Bronchial epithelial cell (primary cell): Measurements from ENCODE around the gene ARHGEF12. TPM values are rescaled to one million over a fixed set of nuclear protein-coding genes. Genes with fewer than 3 reads are reported as not detected.

Source experiments
- DNase-seq: peaks from one replicate; pipeline ENCODE4 v3.0.0-alpha.2; 2010; ENCODE audit warnings: low read depth
- FAIRE-seq: peaks from 2 replicates; lab custom pipeline; 2011; peaks lifted over from hg19 to GRCh38; lab: Jason Lieb, UNC
- H3K27me3 ChIP-seq: 2 replicates; pipeline ENCODE4 v1.5.1; 2011; ENCODE audit warnings: low read length; ENCODE audit not compliant: control insufficient read depth, insufficient read depth
- H3K36me3 ChIP-seq: 2 replicates; pipeline ENCODE4 v1.5.1; 2011; ENCODE audit warnings: low read length; ENCODE audit not compliant: control insufficient read depth, insufficient read depth
- H3K4me3 ChIP-seq: 2 replicates; pipeline ENCODE4 v1.5.1; 2011; ENCODE audit warnings: mild to moderate bottlenecking, low read depth, low read length, control low read depth
- total RNA-seq: library from RNA; depleted of rRNA; stranded (reverse); fragments of >200 nt; gene quantifications from 2 replicates; pipeline ENCODE4 v1.2.1, GENCODE V29; 2014
- TF ChIP-seq, protein P1 (sequence below): IDR thresholded peaks from 2 replicates; pipeline ENCODE4 v1.5.1; 2011; ENCODE audit warnings: mild to moderate bottlenecking, moderate library complexity, low read length, control low read depth, inconsistent platforms; ENCODE audit not compliant: insufficient read depth, severe bottlenecking

The ARHGEF12 gene
- total RNA-seq, 1 donor from 2014 or later = 65.6 TPM

DNA sequence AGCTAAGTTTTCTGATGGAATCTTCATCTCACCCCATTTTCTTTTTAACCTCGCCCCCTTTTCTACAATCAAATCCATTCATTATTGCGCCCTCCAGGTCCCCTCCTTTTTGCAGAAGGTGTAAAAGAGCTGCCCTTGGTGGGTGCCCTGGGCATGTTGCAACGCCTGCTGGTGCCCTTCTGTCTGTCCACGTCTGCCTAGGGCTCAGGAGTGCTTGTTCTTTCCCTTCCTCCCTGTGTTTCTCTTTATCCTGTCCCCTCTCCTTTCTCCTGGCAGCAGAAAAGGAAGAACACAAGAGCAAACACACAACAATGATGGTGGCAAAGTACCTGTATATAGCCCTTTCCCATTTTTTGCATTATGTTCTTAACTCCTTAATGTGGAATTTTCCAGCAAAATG is 17.3 kb upstream of the ARHGEF12 start:
- FAIRE-seq = no peak
- H3K36me3 ChIP-seq = no peaks in the 10 kb centered on the region
- no peak overlapping the region for H3K4me3 ChIP-seq
- DNase-seq = no peak
- no peaks in the 10 kb centered on the region for H3K27me3 ChIP-seq
- TF ChIP-seq, protein P1, sequence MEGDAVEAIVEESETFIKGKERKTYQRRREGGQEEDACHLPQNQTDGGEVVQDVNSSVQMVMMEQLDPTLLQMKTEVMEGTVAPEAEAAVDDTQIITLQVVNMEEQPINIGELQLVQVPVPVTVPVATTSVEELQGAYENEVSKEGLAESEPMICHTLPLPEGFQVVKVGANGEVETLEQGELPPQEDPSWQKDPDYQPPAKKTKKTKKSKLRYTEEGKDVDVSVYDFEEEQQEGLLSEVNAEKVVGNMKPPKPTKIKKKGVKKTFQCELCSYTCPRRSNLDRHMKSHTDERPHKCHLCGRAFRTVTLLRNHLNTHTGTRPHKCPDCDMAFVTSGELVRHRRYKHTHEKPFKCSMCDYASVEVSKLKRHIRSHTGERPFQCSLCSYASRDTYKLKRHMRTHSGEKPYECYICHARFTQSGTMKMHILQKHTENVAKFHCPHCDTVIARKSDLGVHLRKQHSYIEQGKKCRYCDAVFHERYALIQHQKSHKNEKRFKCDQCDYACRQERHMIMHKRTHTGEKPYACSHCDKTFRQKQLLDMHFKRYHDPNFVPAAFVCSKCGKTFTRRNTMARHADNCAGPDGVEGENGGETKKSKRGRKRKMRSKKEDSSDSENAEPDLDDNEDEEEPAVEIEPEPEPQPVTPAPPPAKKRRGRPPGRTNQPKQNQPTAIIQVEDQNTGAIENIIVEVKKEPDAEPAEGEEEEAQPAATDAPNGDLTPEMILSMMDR = no peak

GRCh38 chr11:120324932-120325810 is 11.0 kb upstream of the ARHGEF12 start, which contains the start of gene TLCD5:
TLCD5 (plus strand) TSS chr11:120325299; CDS start chr11:120327442, 2,143 bp downstream.
- Histone ChIP-seq H3K27me3 (no peaks in the 10 kb centered on the region), H3K36me3 (peaks cover 3% of the 10 kb centered on the region), H3K4me3 (peak within 1 kb of the TSS; percentile 51)
- TF ChIP-seq, protein P1 = peak; percentile 9
- DNase-seq (no peak), FAIRE-seq (no peak)

DNA sequence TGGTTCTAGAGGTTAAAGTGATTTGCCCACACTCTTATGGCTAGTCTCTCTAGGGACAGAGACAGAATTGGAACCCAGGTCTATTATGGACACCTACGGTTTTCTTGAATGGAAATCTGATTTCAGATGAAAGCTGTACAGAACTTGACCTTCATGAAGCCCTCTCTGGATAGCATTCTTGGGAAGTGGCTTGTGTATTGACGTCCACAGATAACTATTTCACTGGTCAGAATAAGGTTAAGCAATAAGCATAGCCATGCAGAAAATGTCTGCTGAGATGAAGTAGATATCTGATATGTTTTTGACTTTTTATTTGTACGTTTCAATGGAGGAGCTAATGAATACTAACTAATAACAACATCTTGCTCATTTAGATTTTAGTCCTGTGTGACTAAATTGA is 10.0 kb upstream of the ARHGEF12 start:
- H3K4me3 ChIP-seq = no peak overlapping the region
- peaks cover 3% of the 10 kb centered on the region for H3K36me3 ChIP-seq
- DNase-seq = no peak
- no peaks in the 10 kb centered on the region for H3K27me3 ChIP-seq
- no peak for FAIRE-seq
- TF ChIP-seq, protein P1 = no peak

- DNase-seq = peak; percentile 68
- no peak overlapping the region for H3K4me3 ChIP-seq
- FAIRE-seq = no peak
- TF ChIP-seq, protein P1 = no peak
- H3K27me3 ChIP-seq = no peaks in the 10 kb centered on the region
- peaks cover 3% of the 10 kb centered on the region for H3K36me3 ChIP-seq
These were observed 9.3 kb upstream of the ARHGEF12 start for GRCh38 chr11:120326845-120327281.

DNA sequence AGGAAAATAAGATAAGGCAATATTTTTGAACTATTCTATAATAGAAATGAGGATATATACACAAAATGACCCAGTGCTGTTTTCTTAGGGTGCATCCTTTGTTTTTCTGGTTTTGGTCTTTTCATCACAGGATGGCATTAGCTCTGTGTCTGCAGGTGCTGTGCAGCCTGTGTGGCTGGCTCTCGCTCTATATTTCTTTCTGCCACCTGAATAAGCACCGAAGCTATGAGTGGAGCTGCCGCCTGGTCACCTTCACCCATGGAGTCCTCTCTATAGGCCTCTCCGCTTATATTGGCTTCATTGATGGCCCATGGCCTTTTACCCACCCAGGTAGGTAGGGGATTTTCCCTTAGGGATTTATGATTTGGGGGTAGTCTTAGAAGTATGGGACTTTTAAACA is 8.9 kb upstream of the ARHGEF12 start:
- DNase-seq = no peak
- FAIRE-seq = no peak
- peaks cover 3% of the 10 kb centered on the region for H3K36me3 ChIP-seq
- no peaks in the 10 kb centered on the region for H3K27me3 ChIP-seq
- TF ChIP-seq, protein P1 = no peak
- H3K4me3 ChIP-seq = no peak overlapping the region
